Stomach smooth muscle (tissue), 2 donors: ENCODE data around the gene FOXL3.
A peak's percentile ranks its signal among the peaks of the same experiment; 100 is the strongest.

Experiments used
- H3K27ac ChIP-seq: one replicate; pipeline ENCODE4 v1.7.0; 2013; ENCODE audit warnings: mild to moderate bottlenecking, low read length, inconsistent platforms
- H3K27me3 ChIP-seq, 2 donors: one replicate each; pipeline ENCODE4 v1.7.0; 2013; ENCODE audit warnings: low read length in 2 of 2; ENCODE audit not compliant: insufficient read depth in 2 of 2, control insufficient read depth in 1 of 2
- H3K36me3 ChIP-seq, 2 donors: one replicate each; pipeline ENCODE4 v1.7.0; 2013; ENCODE audit warnings: low read length in 2 of 2; ENCODE audit not compliant: control insufficient read depth in 2 of 2, insufficient read depth in 2 of 2
- H3K4me1 ChIP-seq: one replicate; pipeline ENCODE4 v1.7.0; 2013; ENCODE audit warnings: low read length; ENCODE audit not compliant: control insufficient read depth, insufficient read depth
- H3K4me3 ChIP-seq, 2 donors: one replicate each; pipeline ENCODE4 v1.7.0; 2013; ENCODE audit warnings: low read length in 2 of 2
- H3K9ac ChIP-seq, 2 donors: one replicate each; pipeline ENCODE4 v1.7.0; 2013; ENCODE audit warnings: low read length in 2 of 2, mild to moderate bottlenecking in 1 of 2
- H3K9me3 ChIP-seq, 2 donors: one replicate each; pipeline ENCODE4 v1.7.0; 2013; ENCODE audit warnings: low read length in 2 of 2; ENCODE audit not compliant: control insufficient read depth in 2 of 2
- donor health status: healthy.
- donor health status: Pancreatic carcinoma.

Gene FOXL3

DNA sequence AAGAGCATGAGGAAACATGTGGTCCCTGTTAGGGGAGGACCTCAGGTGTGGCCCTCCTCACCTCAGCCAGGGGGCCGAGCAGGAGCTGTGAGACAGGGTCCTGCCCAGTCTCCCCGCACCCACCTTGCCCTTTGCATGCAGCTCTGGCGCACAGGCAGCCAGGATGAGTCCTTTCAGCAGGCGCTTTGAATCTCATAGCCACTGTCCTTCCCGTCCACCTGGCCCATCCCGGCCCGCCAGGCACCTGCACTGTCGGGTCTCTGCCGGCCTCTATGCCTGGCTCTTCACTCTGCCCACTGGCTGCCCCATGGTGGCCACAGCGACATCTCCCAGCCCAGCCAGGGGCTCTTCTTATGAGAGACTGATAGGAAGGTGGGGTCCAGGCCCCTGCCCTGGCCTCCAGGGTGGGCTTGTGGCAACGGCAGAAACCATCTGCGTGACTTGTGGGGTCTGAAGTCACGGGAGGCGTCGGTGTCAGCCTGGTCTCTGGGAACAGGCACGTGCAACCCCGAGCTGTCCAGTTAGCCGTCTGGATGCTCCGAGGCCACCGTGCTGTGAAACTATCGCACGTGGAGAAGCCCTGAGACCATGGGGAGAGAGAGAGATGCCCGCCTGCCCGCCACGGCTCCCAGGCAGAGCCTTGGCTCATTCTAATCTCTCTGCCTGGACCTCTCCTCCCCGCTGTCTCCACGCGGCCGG is 37.4 kb downstream of the FOXL3 start:
- peaks cover 7 to 10% of the 10 kb centered on the region in 2 donors for H3K27me3 ChIP-seq
- no peak overlapping the region for H3K9ac ChIP-seq
- no peak overlapping the region for H3K27ac ChIP-seq
- peaks cover under 1% of the 10 kb centered on the region for H3K4me1 ChIP-seq
- H3K36me3 ChIP-seq, result no peaks in the 10 kb centered on the region
- H3K9me3 ChIP-seq, result peaks cover 0 to 7% of the 10 kb centered on the region in 2 donors
- no peak overlapping the region for H3K4me3 ChIP-seq

DNA sequence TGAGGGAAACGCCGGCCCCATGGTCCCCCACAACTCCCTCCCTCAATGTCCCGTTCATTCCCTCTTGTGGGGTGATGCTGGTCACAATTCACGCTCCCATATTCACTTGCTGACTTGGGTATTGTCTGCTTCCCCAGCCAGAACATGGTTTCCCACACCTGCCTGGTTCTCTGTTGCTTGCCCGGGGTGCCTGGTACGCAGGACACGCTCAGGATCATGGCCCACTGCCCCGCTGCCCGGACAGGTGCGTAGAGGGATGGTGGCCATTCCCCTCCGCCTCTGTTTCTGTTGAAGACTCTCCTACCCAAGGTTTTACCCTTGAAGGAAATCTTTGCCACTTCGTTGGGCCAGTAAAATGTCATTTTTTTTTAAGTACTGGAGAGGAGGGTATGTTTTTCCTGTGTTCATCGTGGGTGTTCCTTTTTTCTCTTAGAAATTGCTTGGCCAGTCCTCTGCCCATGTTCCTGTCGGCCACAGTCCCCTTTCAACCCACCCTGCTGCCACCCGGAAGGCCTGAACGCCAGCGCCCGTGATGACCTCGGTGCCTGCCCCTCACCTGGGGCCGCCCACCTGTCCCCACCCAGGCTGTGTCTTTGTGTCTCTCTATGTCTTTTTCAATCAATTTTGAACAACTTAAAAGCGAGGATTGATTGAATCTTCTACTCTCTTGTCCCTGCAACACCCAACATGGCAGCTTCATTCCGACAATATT is 38.2 kb downstream of the FOXL3 start:
- H3K27ac ChIP-seq, result no peak overlapping the region
- H3K9ac ChIP-seq, result no peak overlapping the region
- H3K27me3 ChIP-seq, result peaks cover 7 to 10% of the 10 kb centered on the region in 2 donors
- H3K36me3 ChIP-seq, result no peaks in the 10 kb centered on the region
- H3K4me1 ChIP-seq, result peaks cover 8% of the 10 kb centered on the region
- peaks cover 0 to 7% of the 10 kb centered on the region in 2 donors for H3K9me3 ChIP-seq
- no peak overlapping the region for H3K4me3 ChIP-seq

DNA sequence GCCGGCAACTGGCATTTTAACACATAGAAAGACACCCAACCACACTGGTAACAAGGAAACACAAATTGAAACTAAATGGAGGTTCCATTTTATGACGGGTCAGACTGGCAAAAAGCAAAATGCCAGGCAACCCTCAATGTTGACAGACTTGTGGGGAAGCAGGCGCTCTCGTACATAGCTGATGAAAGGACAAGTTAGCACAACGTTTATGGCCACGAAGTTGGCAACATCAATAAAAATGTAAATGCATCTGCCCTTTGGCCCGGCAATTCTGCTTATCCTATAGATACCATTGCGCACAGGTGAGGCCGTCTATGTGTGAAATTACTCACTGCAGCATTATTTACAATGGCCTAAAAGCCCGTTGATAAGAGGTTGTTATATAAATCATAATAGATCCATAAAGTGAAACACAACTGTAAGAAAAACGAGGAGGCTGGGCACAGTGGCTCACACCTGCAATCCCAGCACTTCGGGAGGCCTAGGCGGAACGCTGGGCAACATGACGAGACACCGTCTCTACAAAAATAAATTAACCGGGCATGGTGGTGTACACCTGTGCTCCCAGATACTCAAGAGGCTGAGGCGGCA is 39.8 kb downstream of the FOXL3 start:
- Histone ChIP-seq H3K4me3 (no peak overlapping the region), H3K4me1 (peaks cover 16% of the 10 kb centered on the region)

DNA sequence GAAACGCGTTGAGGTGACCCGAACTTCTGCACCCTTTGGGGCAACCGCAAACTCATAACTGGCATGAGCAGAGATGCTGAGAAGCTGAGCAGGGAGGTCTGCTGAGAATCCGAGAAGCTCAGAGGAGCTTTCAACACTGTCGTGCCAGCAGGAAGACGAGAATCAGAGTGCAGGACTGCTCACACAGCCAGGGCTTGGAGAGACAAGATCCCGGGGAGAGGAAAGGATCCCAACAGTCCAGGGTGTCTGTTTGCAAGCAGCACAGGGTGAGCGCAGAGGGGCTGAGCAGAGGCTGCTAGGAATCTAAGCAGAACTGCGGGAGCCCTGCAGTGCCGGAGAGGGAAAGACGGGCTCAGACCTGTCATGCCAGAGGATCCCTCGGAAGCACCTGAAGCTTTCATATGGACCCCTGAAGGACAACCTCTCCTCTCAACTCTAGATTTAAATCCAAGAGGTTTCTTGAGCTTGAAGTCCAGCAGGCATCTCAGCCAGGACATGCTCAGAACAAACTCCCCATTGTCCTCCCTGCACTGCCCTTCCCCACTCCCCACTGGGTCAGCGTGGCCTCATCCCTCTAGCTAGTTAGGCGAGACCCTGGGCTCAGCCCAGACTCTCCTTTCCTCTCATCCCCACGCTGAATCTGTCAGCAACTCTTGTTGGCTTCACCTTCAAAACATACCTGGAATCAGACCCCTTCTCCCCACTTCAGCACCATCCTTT is 40.7 kb downstream of the FOXL3 start:
- no peak overlapping the region for H3K4me3 ChIP-seq
- peaks cover 7 to 10% of the 10 kb centered on the region in 2 donors for H3K27me3 ChIP-seq
- no peak overlapping the region for H3K27ac ChIP-seq
- H3K36me3 ChIP-seq, result no peaks in the 10 kb centered on the region
- H3K9me3 ChIP-seq, result peaks cover 0 to 5% of the 10 kb centered on the region in 2 donors
- peaks cover 16% of the 10 kb centered on the region for H3K4me1 ChIP-seq
- H3K9ac ChIP-seq, result no peak overlapping the region

More for the DNA sequence above, 39.8 kb downstream of the FOXL3 start:
- H3K9me3 ChIP-seq, result peaks cover 0 to 7% of the 10 kb centered on the region in 2 donors
- H3K27ac ChIP-seq, result no peak overlapping the region
- H3K27me3 ChIP-seq, result peaks cover 7 to 10% of the 10 kb centered on the region in 2 donors
- no peak overlapping the region for H3K9ac ChIP-seq
- no peaks in the 10 kb centered on the region for H3K36me3 ChIP-seq

DNA sequence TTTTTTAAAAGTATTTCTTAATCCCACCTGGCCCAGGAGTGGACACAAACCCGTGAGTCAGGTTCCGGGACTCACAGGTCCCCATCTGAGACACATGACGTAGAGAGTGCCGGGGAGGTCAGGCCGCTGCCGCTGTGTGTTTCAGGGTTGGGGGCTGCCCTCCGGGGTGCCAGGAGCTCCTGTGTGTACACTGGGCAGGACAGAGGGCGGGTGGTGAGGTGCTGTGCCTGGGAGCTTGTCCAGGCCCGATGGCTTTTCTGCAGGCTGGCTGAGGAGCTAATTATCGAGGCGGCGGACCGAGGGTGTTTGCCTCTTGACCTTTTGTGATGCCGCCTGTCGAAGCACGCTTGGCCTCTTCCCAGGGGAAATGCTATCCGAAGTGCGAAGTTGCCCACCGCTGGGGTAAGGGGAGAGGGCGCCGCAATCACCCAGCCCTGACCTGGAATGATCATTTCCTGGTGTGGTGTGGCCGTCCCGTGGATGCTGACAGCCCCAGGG is 42.1 kb downstream of the FOXL3 start:
- no peak overlapping the region for H3K27ac ChIP-seq
- no peaks in the 10 kb centered on the region for H3K9me3 ChIP-seq
- H3K4me3 ChIP-seq, result no peak overlapping the region
- peaks cover 7 to 10% of the 10 kb centered on the region in 2 donors for H3K27me3 ChIP-seq
- peaks cover 16% of the 10 kb centered on the region for H3K4me1 ChIP-seq
- H3K36me3 ChIP-seq, result no peaks in the 10 kb centered on the region
- no peak overlapping the region for H3K9ac ChIP-seq

DNA sequence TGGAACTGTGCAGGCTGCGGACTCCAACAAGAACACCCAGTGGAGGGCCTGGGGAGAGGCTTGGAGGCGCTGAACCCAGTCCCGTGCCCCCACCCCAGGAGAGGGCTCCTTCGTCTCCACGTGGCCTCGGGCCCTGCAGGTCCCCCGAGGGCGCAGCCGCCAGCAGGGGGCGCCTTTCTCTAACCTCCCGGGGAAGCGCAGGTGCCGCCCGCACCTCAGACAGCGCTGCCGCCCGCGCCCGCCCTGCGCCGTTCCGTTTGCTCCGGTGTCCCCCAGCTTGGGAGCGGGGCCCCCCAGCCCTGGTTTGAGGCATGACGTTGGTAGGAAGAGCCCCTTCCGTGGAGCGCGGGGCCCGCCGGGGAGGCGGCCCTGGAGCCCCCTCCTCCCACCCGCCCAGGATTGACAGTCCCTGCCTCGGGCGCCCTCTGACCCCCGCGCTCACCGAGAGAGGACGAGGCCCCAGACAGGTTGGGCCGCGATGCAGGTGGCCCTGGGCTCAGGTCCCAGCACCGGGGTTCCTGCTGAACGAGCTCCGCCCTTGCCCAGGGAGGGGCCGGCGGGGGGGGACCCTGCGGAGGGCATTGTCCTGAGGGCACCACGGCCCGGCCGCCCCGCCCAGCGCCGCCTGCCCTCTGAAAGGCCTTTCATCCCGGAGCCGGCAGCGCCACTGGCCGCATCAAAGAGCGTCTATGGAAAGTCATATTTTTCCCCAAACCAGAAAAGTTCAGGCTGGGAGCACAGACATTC is 42.8 kb downstream of the FOXL3 start:
- H3K4me1 ChIP-seq, result peaks cover 16% of the 10 kb centered on the region
- peaks cover 5 to 7% of the 10 kb centered on the region in 2 donors for H3K27me3 ChIP-seq
- H3K36me3 ChIP-seq, result no peaks in the 10 kb centered on the region
- H3K9ac ChIP-seq, result no peak overlapping the region
- peak overlapping the region; percentile 11 to 61 for H3K4me3 ChIP-seq
- H3K9me3 ChIP-seq, result no peaks in the 10 kb centered on the region
- H3K27ac ChIP-seq, result no peak overlapping the region

DNA sequence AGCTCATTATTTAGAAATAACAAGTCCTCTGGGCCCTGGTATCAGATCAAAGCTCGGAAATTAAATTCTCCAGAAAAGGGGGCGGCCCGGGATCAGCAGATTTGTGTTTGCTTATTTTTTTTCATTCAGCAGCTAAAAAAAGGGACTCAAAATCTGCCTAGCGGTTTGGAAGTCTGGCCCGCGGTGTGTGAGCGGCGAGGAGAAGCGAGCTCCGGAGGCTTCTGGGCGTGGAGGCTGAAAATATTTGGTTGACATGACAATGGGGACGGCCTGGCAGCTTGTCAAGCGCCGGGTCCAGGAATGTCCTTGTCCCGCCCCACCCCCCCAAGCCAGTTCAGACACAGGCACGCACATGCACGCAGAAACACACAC is 43.4 kb downstream of the FOXL3 start:
- Histone ChIP-seq H3K4me1 (peaks cover 16% of the 10 kb centered on the region), H3K4me3 (peak overlapping the region; percentile 11 to 61), H3K27me3 (peaks cover 0 to 7% of the 10 kb centered on the region in 2 donors), H3K9me3 (no peaks in the 10 kb centered on the region), H3K9ac (no peak overlapping the region), H3K36me3 (no peaks in the 10 kb centered on the region), H3K27ac (no peak overlapping the region)

DNA sequence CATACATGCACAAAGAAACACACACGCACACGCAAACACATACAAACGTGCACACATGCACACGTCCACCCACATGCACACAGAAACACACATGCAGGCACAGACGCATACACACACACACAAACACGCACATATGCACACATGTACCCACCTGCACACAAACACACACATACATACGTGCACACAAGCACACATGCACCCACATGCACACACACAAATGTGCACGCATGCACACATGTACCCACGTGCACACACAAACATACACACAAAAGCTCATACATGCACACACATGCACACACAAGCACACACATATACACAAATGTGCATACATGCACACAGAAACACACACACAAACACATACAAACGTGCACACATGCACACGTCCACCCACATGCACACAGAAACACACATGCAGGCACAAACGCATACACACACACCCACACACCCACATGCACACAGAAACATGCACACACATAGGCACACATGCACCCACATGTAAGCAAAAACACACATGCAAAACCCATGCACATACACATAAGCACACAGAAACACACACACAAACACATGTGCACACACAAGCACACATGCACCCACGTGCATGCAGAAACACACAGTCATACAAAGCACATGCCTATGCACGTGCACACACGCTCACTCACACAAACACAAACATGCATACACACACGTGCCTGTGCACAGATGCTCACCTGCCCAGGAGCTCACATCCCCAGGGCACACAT is 44.8 kb downstream of the FOXL3 start:
- H3K27ac ChIP-seq, result no peak overlapping the region
- no peaks in the 10 kb centered on the region for H3K36me3 ChIP-seq
- H3K4me3 ChIP-seq, result no peak overlapping the region
- no peaks in the 10 kb centered on the region for H3K9me3 ChIP-seq
- peaks cover 16% of the 10 kb centered on the region for H3K4me1 ChIP-seq
- peaks cover 0 to 5% of the 10 kb centered on the region in 2 donors for H3K27me3 ChIP-seq
- no peak overlapping the region for H3K9ac ChIP-seq

DNA sequence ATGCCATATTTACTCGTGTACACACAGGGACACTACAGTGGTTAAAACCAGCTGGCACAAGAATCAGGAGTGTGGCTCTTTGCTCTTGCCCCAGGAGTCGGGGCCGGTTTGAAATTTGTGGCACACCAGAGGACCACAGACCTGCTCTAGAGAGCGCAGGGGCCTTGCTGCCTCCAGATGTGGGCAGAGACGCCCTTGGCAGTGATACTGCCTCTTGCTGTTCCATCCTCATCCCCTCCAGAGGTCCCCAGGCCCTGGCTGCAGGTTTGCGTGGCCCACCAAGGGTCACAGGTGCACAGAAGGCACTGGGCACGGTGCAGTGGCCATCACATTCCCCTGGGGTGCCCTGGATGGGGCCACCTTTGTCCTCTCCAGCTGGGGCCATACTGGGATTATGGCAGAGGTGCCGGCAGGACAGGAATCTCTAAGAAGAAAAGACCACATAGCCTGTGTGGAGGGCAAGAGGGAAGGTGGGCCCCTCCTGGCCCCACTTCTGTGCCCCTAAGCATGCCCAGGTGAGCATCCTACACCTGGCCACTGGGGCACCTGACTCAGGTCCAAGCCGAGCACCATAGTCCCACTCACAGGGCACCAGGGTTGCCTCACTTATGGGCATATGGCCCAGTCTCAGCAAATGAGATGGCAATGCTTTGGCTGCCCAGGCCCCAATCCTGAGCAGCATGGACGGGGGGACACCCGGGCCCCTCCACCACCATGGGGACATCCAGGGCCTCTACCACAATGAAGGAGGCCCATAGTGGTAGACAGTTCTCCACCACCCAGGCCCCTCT is 45.6 kb downstream of the FOXL3 start:
- Histone ChIP-seq H3K27me3 (peaks cover 0 to 1% of the 10 kb centered on the region in 2 donors), H3K4me3 (no peak overlapping the region), H3K36me3 (no peaks in the 10 kb centered on the region), H3K9me3 (no peaks in the 10 kb centered on the region), H3K27ac (no peak overlapping the region), H3K9ac (no peak overlapping the region), H3K4me1 (peaks cover 16% of the 10 kb centered on the region)
